ENCODE data around the gene TNKS1BP1.

- no peak for TF ChIP-seq GATA3 (IDR thresholded peaks at IDR 0.05; ENCODE audit: low read depth, low read length)
- TF ChIP-seq GATA2 (IDR thresholded peaks at IDR 0.05; ENCODE audit: low read depth, low read length): no peak
Observed at GRCh38 chr11:57263351-57263750, 61.4 kb downstream of the TNKS1BP1 start.

All from SH-SY5Y (cell line).